WTC11 (cell line): Measurements from ENCODE around the gene LAD1. TPM values are rescaled to one million over a fixed set of nuclear protein-coding genes. Genes with fewer than 3 reads are reported as not detected.

Experiments used
- ATAC-seq: fragments of 200-7000 bp; cut with Tn5 transposase; 2 replicates; pipeline ENCODE4 v1.10.0; 2021; ENCODE audit warnings: mild to moderate bottlenecking, moderate library complexity
- CTCF ChIA-PET: fragments of 300-600 bp; sonication (Branson Sonifier 250); formaldehyde crosslinking; loops from one replicate; lab custom pipeline; 2021; ENCODE audit warnings: antibody characterized with exemption; lab: Charles Lee
- POLR2A ChIA-PET: fragments of 350-600 bp; sonication (Branson Sonifier 250); formaldehyde crosslinking; loops from one replicate; lab custom pipeline; 2021; ENCODE audit warnings: antibody characterized with exemption; lab: Charles Lee
- DNase-seq: peaks from one replicate; pipeline ENCODE4 v3.0.0; 2021; ENCODE audit warnings: low spot score
- H3K27ac Mint-ChIP-seq: 2 replicates; pipeline ENCODE4 v1.8.0; 2021; ENCODE audit warnings: mixed read lengths
- H3K27me3 Mint-ChIP-seq: 2 replicates; pipeline ENCODE4 v1.8.0; 2021; ENCODE audit warnings: low read depth, mild to moderate bottlenecking, moderate library complexity, mixed read lengths
- H3K36me3 Mint-ChIP-seq: 2 replicates; pipeline ENCODE4 v1.8.0; 2021; ENCODE audit warnings: mixed read lengths
- H3K4me1 Mint-ChIP-seq: 2 replicates; pipeline ENCODE4 v1.8.0; 2022; ENCODE audit warnings: mixed read lengths
- H3K4me3 Mint-ChIP-seq: 2 replicates; pipeline ENCODE4 v1.8.0; 2021; ENCODE audit warnings: mild to moderate bottlenecking, moderate library complexity, mixed read lengths
- H3K9me3 Mint-ChIP-seq: 2 replicates; pipeline ENCODE4 v1.8.0; 2021; ENCODE audit warnings: mixed read lengths
- FOXJ3 ChIP-seq: sonication (generic); formaldehyde crosslinking; IDR thresholded peaks from 2 replicates; pipeline ENCODE4 v1.9.0; 2021; ENCODE audit warnings: missing genetic modification reagents, mild to moderate bottlenecking, borderline replicate concordance
- FOXP1 ChIP-seq: sonication (generic); formaldehyde crosslinking; IDR thresholded peaks from 2 replicates; pipeline ENCODE4 v1.8.0; 2022; ENCODE audit warnings: missing genetic modification reagents, mild to moderate bottlenecking, moderate library complexity, borderline replicate concordance
- KAT7 ChIP-seq: sonication (generic); formaldehyde crosslinking; IDR thresholded peaks from 2 replicates; pipeline ENCODE4 v1.8.1; 2023; ENCODE audit warnings: missing genetic modification reagents, mild to moderate bottlenecking, borderline replicate concordance
- NR1H2 ChIP-seq: sonication (generic); formaldehyde crosslinking; IDR thresholded peaks from 2 replicates; pipeline ENCODE4 v1.9.0; 2021; ENCODE audit warnings: mild to moderate bottlenecking, moderate library complexity, missing genetic modification reagents
- NR2C2 ChIP-seq: sonication (generic); formaldehyde crosslinking; IDR thresholded peaks from 2 replicates; pipeline ENCODE4 v1.8.0; 2022; ENCODE audit warnings: mild to moderate bottlenecking, missing genetic modification reagents
- OVOL2 ChIP-seq: fragments of 250-450 bp; sonication (Bioruptor Pico); IDR thresholded peaks from 2 replicates; pipeline ENCODE4 v1.9.0; 2021; ENCODE audit warnings: mild to moderate bottlenecking, borderline replicate concordance
- RELA ChIP-seq: sonication (generic); formaldehyde crosslinking; IDR thresholded peaks from 2 replicates; pipeline ENCODE4 v1.8.1; 2022; ENCODE audit warnings: missing genetic modification reagents, mild to moderate bottlenecking, borderline replicate concordance
- SMAD3 ChIP-seq: sonication (generic); formaldehyde crosslinking; IDR thresholded peaks from 2 replicates; pipeline ENCODE4 v1.8.0; 2022; ENCODE audit warnings: missing genetic modification reagents, mild to moderate bottlenecking, borderline replicate concordance
- ZNF138 ChIP-seq: sonication (generic); formaldehyde crosslinking; conservative IDR thresholded peaks from 2 replicates; pipeline ENCODE4 v1.8.1; 2022; ENCODE audit warnings: mild to moderate bottlenecking, moderate library complexity, missing genetic modification reagents
- ZNF219 ChIP-seq: sonication (generic); formaldehyde crosslinking; IDR thresholded peaks from 2 replicates; pipeline ENCODE4 v1.8.0; 2023; ENCODE audit warnings: missing genetic modification reagents, mild to moderate bottlenecking, borderline replicate concordance
- ZNF423 ChIP-seq: fragments of 250-450 bp; sonication (Bioruptor Pico); IDR thresholded peaks from 2 replicates; pipeline ENCODE4 v2.1.2; 2022; ENCODE audit warnings: mild to moderate bottlenecking, moderate library complexity
- total RNA-seq: library from RNA; stranded (reverse); gene quantifications from 3 replicates; pipeline ENCODE4 v1.2.3, GENCODE V29; 2021
- TF ChIP-seq, protein P1 (sequence below): sonication (generic); formaldehyde crosslinking; IDR thresholded peaks from 2 replicates; pipeline ENCODE4 v1.8.0; 2023; ENCODE audit warnings: mild to moderate bottlenecking, missing genetic modification reagents
- TF ChIP-seq, protein P2 (sequence below): sonication (generic); formaldehyde crosslinking; IDR thresholded peaks from 2 replicates; pipeline ENCODE4 v1.8.1; 2022; ENCODE audit warnings: low read depth, missing genetic modification reagents, borderline replicate concordance
- TF ChIP-seq, protein P3 (sequence below): sonication (generic); formaldehyde crosslinking; conservative IDR thresholded peaks from 2 replicates; pipeline ENCODE4 v1.8.1; 2023; ENCODE audit warnings: mild to moderate bottlenecking, low read depth, missing genetic modification reagents, moderate library complexity
- TF ChIP-seq, protein P4 (sequence below): sonication (generic); formaldehyde crosslinking; IDR thresholded peaks from 2 replicates; pipeline ENCODE4 v1.8.1; 2023; ENCODE audit warnings: mild to moderate bottlenecking, missing genetic modification reagents, moderate library complexity
- TF ChIP-seq, protein P5 (sequence below): fragments of 250-450 bp; sonication (Bioruptor Pico); IDR thresholded peaks from 2 replicates; pipeline ENCODE4 v1.9.0; 2021; ENCODE audit warnings: mild to moderate bottlenecking
- TF ChIP-seq, protein P6 (sequence below): sonication (generic); formaldehyde crosslinking; IDR thresholded peaks from 2 replicates; pipeline ENCODE4 v1.8.1; 2022; ENCODE audit warnings: mild to moderate bottlenecking, moderate library complexity, missing genetic modification reagents
- TF ChIP-seq, protein P7 (sequence below): sonication (generic); formaldehyde crosslinking; IDR thresholded peaks from 2 replicates; pipeline ENCODE4 v1.8.0; 2022; ENCODE audit warnings: mild to moderate bottlenecking, missing genetic modification reagents

LAD1 gene
- total RNA-seq, 1 experiment from 2014 or later: 14.9 TPM

DNA sequence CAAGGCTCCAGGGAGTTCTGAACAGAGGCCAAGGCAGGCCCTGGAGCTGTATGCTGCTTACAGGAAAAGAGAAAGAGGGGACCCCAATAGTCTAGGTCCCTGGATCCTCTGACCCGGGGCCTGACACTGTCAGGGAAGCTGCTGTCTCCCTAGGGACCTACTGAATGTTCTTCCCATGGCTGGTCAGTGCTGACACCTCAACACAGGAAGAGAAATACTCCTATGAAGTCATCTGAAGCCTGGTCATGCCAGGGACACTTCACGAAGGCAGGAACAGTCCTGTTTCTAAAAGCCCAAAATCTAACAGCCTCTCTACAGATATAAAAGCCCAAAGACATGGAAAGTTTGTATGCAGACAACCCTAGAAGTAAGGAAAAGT is 1.7 kb upstream of the LAD1 start (continued):
- TF ChIP-seq, protein P1, sequence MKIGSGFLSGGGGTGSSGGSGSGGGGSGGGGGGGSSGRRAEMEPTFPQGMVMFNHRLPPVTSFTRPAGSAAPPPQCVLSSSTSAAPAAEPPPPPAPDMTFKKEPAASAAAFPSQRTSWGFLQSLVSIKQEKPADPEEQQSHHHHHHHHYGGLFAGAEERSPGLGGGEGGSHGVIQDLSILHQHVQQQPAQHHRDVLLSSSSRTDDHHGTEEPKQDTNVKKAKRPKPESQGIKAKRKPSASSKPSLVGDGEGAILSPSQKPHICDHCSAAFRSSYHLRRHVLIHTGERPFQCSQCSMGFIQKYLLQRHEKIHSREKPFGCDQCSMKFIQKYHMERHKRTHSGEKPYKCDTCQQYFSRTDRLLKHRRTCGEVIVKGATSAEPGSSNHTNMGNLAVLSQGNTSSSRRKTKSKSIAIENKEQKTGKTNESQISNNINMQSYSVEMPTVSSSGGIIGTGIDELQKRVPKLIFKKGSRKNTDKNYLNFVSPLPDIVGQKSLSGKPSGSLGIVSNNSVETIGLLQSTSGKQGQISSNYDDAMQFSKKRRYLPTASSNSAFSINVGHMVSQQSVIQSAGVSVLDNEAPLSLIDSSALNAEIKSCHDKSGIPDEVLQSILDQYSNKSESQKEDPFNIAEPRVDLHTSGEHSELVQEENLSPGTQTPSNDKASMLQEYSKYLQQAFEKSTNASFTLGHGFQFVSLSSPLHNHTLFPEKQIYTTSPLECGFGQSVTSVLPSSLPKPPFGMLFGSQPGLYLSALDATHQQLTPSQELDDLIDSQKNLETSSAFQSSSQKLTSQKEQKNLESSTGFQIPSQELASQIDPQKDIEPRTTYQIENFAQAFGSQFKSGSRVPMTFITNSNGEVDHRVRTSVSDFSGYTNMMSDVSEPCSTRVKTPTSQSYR: no peak
- no peak for TF ChIP-seq FOXJ3 (CRISPR knock-in tag)
- no peak for TF ChIP-seq FOXP1 (CRISPR knock-in tag)
- no peak for TF ChIP-seq RELA (CRISPR knock-in tag)
- TF ChIP-seq, protein P2, sequence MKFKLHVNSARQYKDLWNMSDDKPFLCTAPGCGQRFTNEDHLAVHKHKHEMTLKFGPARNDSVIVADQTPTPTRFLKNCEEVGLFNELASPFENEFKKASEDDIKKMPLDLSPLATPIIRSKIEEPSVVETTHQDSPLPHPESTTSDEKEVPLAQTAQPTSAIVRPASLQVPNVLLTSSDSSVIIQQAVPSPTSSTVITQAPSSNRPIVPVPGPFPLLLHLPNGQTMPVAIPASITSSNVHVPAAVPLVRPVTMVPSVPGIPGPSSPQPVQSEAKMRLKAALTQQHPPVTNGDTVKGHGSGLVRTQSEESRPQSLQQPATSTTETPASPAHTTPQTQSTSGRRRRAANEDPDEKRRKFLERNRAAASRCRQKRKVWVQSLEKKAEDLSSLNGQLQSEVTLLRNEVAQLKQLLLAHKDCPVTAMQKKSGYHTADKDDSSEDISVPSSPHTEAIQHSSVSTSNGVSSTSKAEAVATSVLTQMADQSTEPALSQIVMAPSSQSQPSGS (CRISPR knock-in tag): no peak

DNA sequence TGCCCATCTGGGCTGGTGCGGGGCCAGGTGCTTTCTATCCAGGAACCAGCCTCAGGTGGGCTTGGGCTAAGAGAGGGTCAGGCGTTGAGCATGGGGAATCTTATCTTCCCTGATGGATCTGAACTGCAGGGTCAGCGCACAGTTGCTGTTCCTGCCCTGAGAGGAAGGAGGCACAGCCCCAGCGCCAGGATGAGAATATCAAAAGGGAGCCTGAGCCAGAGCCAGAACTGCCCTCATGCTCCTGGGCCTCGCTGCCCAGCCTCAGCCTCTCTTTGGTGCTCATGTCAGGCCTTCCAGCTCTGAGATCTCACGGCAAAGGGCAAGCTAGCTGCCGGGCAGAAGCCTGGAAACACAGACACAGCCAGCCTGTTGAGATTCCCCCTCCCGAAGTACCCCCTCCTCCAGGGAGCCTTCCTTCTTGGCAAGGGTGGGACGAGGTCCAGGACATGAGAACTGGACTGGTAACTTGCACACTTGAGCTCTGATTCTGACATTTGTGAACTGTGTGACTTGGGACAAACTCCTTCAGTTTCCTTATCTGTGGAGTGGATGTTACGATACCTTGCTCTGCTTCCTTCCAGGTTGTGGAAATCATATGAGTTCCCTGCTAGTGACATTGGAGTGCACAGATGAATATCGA is 1.2 kb upstream of the LAD1 start:
- Mint-ChIP-seq H3K36me3 (no peaks in the 10 kb centered on the region), H3K9me3 (no peaks in the 10 kb centered on the region), H3K27ac (no peak overlapping the region), H3K4me1 (peaks cover 20% of the 10 kb centered on the region), H3K4me3 (peak overlapping the region; percentile 60)
- ATAC-seq: peak; percentile 21; the same call in 1 of the 2 replicates
- CTCF ChIA-PET: interaction anchor here (0.6 to 2.6 kb wide), 8 partner anchors 9 to 333 kb away, joined by 3 to 11 read pairs (median 4); no protein-coding TSS in a partner anchor
- POLR2A ChIA-PET: interaction anchor here (0.5 to 1.5 kb wide), 2 partner anchors 15 to 234 kb away, joined by 3 to 5 read pairs; no protein-coding TSS in a partner anchor
- no peak for DNase-seq
- no peak for TF ChIP-seq ZNF423 (CRISPR knock-in tag)
- TF ChIP-seq, all 79 proteins: peak for 0
- peaks cover 8% of the 10 kb centered on the region; the same call in 1 of the 2 replicates for H3K27me3 Mint-ChIP-seq

DNA sequence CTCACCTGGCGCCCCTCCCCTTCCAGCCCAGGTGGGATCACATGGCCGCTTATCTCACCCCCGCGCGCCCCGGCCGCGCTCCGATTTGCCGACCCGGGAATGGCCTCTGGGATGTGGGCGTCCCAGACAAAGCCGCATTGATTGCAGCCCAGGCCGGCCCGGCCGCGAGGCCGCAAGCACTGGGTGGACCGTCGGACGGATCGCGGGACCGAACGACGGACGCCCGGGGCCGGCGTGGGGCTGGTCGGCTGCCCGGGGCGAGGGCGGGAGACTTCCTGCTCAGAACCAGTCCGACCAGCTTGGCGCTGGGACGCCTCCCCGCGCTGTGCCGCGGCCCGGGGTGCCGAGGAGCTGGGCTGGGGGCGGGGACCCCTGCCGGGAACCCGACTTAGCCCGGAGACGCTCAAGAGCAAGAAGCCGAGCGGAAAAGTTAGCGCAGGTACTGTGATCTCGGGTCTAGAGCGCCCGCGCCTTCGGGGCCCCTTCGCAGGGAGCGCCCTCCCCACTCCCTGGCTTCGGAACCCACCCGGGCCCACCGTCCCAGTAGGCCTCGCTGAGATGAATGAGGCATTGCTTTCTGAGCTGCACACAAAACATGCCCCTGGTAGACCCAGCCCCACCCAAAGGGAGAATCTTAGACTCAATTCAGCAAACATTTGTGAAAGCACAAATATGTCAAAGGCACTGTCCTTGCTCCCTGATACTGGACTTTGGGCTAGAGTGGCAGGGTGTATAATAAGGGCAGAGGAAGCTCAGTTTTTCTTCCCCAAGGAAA is 415 bp upstream of the LAD1 start:
- ChIA-PET POLR2A (interaction anchor here (0.5 to 1.5 kb wide), 3 partner anchors 14 to 1112 kb away, joined by 3 to 5 read pairs (median 3); no protein-coding TSS in a partner anchor), CTCF (interaction anchor here (0.6 to 2.6 kb wide), 8 partner anchors 10 to 332 kb away, joined by 3 to 11 read pairs (median 4); no protein-coding TSS in a partner anchor)
- peaks cover 26% of the 10 kb centered on the region for H3K4me1 Mint-ChIP-seq
- no peaks in the 10 kb centered on the region for H3K36me3 Mint-ChIP-seq
- ATAC-seq (peak; percentile 68), DNase-seq (peak; percentile 76)
- no peaks in the 10 kb centered on the region for H3K9me3 Mint-ChIP-seq
- peak overlapping the region; percentile 62 for H3K4me3 Mint-ChIP-seq
- peaks cover 8% of the 10 kb centered on the region; the same call in 1 of the 2 replicates for H3K27me3 Mint-ChIP-seq
- H3K27ac Mint-ChIP-seq: no peak overlapping the region
- TF ChIP-seq, protein P3, sequence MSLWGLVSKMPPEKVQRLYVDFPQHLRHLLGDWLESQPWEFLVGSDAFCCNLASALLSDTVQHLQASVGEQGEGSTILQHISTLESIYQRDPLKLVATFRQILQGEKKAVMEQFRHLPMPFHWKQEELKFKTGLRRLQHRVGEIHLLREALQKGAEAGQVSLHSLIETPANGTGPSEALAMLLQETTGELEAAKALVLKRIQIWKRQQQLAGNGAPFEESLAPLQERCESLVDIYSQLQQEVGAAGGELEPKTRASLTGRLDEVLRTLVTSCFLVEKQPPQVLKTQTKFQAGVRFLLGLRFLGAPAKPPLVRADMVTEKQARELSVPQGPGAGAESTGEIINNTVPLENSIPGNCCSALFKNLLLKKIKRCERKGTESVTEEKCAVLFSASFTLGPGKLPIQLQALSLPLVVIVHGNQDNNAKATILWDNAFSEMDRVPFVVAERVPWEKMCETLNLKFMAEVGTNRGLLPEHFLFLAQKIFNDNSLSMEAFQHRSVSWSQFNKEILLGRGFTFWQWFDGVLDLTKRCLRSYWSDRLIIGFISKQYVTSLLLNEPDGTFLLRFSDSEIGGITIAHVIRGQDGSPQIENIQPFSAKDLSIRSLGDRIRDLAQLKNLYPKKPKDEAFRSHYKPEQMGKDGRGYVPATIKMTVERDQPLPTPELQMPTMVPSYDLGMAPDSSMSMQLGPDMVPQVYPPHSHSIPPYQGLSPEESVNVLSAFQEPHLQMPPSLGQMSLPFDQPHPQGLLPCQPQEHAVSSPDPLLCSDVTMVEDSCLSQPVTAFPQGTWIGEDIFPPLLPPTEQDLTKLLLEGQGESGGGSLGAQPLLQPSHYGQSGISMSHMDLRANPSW (CRISPR knock-in tag): no peak
- TF ChIP-seq, protein P4, sequence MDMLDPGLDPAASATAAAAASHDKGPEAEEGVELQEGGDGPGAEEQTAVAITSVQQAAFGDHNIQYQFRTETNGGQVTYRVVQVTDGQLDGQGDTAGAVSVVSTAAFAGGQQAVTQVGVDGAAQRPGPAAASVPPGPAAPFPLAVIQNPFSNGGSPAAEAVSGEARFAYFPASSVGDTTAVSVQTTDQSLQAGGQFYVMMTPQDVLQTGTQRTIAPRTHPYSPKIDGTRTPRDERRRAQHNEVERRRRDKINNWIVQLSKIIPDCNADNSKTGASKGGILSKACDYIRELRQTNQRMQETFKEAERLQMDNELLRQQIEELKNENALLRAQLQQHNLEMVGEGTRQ (CRISPR knock-in tag): peak; percentile 88
- TF ChIP-seq, protein P5, sequence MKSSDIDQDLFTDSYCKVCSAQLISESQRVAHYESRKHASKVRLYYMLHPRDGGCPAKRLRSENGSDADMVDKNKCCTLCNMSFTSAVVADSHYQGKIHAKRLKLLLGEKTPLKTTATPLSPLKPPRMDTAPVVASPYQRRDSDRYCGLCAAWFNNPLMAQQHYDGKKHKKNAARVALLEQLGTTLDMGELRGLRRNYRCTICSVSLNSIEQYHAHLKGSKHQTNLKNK: no peak
- TF ChIP-seq OVOL2 (CRISPR knock-in tag) (no peak), SMAD3 (CRISPR knock-in tag) (no peak), ZNF219 (peak; percentile 48; the same call in 1 of the 2 replicates), NR1H2 (CRISPR knock-in tag) (no peak), KAT7 (CRISPR knock-in tag) (no peak), ZNF138 (0 out of 2 replicates have a peak, but pooled peaks have one; percentile 37), NR2C2 (CRISPR knock-in tag) (peak; percentile 25; the same call in 1 of the 2 replicates)
- TF ChIP-seq, protein P6, sequence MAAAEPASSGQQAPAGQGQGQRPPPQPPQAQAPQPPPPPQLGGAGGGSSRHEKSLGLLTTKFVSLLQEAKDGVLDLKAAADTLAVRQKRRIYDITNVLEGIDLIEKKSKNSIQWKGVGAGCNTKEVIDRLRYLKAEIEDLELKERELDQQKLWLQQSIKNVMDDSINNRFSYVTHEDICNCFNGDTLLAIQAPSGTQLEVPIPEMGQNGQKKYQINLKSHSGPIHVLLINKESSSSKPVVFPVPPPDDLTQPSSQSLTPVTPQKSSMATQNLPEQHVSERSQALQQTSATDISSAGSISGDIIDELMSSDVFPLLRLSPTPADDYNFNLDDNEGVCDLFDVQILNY: peak; percentile 33; the same call in 1 of the 2 replicates
- TF ChIP-seq, protein P7, sequence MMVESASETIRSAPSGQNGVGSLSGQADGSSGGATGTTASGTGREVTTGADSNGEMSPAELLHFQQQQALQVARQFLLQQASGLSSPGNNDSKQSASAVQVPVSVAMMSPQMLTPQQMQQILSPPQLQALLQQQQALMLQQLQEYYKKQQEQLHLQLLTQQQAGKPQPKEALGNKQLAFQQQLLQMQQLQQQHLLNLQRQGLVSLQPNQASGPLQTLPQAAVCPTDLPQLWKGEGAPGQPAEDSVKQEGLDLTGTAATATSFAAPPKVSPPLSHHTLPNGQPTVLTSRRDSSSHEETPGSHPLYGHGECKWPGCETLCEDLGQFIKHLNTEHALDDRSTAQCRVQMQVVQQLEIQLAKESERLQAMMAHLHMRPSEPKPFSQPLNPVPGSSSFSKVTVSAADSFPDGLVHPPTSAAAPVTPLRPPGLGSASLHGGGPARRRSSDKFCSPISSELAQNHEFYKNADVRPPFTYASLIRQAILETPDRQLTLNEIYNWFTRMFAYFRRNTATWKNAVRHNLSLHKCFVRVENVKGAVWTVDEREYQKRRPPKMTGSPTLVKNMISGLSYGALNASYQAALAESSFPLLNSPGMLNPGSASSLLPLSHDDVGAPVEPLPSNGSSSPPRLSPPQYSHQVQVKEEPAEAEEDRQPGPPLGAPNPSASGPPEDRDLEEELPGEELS (CRISPR knock-in tag): peak; percentile 77; the same call in 1 of the 2 replicates
